GM12873 (cell line): ENCODE results near the gene DUS4L.

Experiments
- TF ChIP-seq, protein P1 (sequence below): IDR thresholded peaks from 2 replicates; pipeline ENCODE4 v1.5.1; 2012; ENCODE audit warnings: low read depth, mild to moderate bottlenecking, moderate library complexity, low read length, control low read depth; ENCODE audit not compliant: insufficient read depth; ENCODE audit errors: missing control alignments

Gene DUS4L

DNA sequence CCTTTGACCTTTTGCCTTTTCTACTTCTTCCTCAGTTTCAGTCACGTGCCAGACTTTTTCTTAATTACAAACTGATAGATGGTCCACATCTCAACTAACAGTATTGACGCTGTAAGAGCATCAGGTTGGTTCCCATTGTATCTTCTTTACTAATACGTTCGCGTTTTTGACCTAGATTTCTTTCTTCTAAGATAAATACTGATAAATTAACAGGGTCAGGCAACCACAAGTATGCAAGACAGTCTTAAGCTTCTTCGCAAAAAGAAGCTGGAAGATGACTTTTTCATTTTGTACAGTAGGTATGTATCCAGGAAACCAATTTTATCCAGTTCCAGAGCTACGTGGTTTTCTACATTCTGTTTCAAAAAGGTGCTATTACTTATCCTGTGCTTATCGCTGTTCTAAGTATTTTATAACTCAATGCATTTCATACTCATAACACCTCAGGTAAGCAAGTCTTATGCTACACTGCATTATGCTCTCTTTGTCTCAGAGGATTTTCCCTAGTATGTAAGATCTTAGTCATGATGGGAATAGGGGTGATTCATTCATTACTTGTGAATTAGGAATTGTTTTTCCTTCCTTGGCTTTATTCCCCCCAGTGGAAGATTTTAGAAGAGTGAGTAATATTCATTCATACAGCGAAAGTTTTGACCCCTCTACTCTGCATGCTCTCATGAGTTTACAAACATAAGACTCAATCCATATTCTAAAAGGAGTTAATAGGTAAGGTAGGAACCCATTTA, 955 bp downstream of the DUS4L start:
- TF ChIP-seq, protein P1, sequence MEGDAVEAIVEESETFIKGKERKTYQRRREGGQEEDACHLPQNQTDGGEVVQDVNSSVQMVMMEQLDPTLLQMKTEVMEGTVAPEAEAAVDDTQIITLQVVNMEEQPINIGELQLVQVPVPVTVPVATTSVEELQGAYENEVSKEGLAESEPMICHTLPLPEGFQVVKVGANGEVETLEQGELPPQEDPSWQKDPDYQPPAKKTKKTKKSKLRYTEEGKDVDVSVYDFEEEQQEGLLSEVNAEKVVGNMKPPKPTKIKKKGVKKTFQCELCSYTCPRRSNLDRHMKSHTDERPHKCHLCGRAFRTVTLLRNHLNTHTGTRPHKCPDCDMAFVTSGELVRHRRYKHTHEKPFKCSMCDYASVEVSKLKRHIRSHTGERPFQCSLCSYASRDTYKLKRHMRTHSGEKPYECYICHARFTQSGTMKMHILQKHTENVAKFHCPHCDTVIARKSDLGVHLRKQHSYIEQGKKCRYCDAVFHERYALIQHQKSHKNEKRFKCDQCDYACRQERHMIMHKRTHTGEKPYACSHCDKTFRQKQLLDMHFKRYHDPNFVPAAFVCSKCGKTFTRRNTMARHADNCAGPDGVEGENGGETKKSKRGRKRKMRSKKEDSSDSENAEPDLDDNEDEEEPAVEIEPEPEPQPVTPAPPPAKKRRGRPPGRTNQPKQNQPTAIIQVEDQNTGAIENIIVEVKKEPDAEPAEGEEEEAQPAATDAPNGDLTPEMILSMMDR = no peak

DNA sequence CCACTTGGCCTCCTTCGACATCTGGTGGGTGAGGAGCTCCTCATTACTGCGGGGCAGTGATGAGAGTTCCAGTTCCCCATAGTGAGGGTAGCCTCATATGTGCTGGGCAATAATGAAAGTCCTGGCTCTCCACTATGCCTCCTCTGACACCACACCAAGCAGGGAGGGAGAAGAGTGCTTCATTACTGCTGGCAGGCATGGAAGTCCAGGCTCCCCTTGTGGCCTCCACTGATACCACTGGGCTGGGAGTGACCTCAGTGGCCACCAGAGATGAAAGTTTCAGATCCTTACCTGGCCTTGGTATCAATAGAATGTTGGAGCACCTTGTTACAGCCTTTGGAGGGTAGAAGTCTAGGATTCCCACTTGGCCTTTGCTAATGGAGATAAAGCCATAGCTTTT, 6.5 kb downstream of the DUS4L start:
- TF ChIP-seq, protein P1 = no peak

DNA sequence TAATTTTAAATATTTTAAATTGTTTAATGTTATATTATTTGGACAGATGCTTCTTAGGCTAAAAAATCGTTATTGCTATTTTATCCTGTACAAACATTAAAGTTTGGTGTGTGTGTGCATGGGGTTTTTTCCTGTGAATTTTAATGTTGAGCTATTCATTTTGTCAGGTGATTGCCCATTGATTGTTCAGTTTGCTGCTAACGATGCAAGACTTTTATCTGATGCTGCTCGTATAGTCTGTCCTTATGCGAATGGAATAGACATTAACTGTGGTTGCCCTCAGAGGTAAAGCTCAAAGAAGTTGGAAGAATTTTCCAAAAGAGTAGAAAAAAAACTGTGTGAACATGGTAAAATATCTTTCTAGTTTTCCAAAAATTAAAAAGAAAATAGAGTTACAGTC, 9.8 kb downstream of the DUS4L start:
- TF ChIP-seq, protein P1 = no peak

DNA sequence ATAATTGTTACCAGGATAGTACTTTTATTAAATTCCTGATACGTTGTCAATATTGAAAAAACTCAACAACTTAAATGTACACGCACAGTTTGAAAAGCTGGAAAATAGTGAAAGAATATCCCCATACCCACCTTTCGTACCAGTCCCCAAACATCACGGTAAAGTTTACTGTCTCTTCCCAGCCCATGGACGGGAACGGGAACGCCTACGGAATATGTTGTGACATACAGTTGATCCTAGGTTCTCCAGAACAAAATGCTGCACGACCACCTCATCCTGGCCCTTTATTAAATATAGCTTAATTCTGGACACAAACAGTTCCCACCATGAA, 15.7 kb downstream of the DUS4L start:
- TF ChIP-seq, protein P1 = no peak

DNA sequence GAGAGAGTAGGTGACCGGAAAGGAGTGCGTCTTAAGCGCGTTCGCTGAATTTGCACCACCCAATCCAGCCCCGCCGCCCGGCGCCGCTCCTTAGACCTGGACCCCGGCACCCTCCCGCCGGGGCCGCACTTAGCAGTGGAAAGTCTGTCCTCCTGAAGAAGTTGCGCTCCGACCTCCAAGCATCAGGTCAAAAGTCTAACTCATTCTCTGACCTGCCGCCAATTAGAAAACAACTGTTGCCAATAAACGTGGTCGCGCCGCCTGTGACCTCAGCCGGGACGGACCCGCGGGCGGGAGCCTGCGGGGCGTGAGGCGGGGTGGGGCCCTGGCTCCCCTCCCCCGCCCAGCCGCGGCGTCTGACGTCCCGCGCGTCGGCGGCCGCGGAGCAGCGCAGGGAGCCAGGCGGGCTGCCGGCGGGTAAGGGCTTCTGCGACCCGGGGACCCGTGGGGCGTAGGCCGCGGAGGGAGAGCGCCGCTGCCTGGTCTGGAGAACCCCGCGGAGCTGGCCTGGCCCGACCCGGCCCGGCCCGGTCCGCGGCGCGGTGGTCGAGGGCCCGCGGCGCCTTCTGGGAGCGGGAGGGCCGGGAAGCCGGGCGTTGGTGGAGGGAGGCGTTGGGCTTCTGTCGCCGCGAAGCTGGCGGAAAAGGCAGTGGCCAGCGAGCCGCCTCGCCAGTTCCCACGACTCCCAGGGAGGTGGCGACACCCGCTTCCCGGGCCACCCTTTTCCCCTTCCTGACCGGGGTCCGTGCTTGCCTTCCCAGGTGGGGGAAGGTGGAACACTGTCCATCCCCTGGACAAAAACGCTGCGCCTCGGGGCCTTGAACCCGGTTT, 16.3 kb downstream of the DUS4L start, which contains the start of gene BCAP29:
Gene BCAP29 (plus strand): TSS at position 362 of the 831 bp plus-strand sequence. CDS start 527 bp downstream, outside the sequence.
- TF ChIP-seq, protein P1 = peak; percentile 5

DNA sequence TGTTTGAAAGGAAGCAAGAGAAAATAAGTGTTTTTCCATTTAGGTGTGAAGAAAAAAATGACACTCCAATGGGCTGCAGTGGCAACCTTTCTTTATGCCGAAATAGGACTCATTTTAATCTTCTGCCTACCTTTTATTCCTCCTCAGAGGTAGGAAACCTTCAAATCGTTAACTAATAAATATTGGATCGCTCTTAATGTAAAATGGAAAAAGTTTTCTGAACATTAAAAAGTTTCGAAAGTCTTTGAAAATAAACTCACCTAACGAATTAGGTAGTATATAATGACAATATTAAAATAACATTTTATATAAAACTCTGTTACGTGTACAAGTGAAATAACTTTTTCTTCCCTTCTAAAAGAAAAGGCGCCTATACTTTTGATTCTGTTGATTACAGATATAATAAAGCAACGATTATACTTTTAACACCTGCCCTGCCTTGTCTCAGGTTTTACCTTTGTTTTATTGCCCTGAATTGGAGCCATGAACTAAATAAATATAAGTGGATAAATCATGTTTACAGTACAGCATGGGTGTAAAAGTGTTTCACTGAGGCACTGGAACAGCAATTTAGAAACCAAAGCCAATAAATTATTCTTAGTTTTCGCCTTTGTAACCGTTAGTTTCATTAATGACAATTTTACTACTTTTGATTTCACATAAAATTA, 17.1 kb downstream of the DUS4L start:
- TF ChIP-seq, protein P1 = no peak

DNA sequence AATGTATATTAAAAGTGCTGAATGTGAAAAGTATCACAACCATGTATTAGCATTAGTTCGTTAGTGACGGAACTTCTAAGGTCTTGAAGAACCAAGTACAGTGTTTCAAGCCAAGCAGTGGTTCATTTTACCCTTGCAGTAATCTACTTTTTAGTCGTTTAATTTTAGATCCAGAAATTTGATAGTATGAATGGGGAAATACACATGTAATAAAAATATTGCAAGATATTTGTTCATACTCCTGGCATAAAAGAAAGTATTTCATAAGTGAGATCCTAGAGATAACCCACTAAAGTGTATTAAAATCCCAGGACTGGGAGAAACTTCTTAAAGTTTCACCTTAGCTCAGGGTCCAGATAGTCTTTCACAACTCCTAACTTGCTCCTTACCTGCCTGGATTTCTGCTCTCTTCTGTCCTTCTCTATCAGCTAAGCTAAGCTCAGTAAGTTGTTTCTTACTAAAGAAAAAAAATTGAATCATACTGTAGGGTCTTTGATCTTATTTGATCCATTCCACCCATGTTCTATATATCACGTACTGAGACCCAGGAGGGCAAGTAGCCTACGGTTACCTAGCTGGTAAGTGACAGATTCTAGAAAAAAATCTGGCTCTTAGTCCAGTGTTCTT, 17.7 kb downstream of the DUS4L start:
- TF ChIP-seq, protein P1 = no peak
